Activated B cell treated with CpG ODN at 0.5 μM for 24 hours (primary cell): Measurements from ENCODE around the gene GLRX5. TPM values are rescaled to one million over a fixed set of nuclear protein-coding genes. Genes with fewer than 3 reads are reported as not detected.

Source experiments
- ATAC-seq: fragments of 200-7000 bp; cut with Tn5 transposase; one replicate; pipeline ENCODE4 v1.10.0; 2021; ENCODE audit warnings: low read depth, mild to moderate bottlenecking, moderate library complexity
- CTCF ChIA-PET: fragments of 350-600 bp; sonication (Branson Sonifier 250); formaldehyde crosslinking; loops from one replicate; lab custom pipeline; 2021; ENCODE audit warnings: antibody characterized with exemption; lab: Charles Lee
- POLR2A ChIA-PET: fragments of 350-600 bp; sonication (Branson Sonifier 250); formaldehyde crosslinking; loops from one replicate; lab custom pipeline; 2021; ENCODE audit warnings: antibody characterized with exemption; lab: Charles Lee
- DNase-seq: peaks from one replicate; pipeline ENCODE4 v3.0.0; 2022
- H3K27ac Mint-ChIP-seq: one replicate; pipeline ENCODE4 v1.8.0; 2020; ENCODE audit warnings: mixed read lengths
- H3K27me3 Mint-ChIP-seq: one replicate; pipeline ENCODE4 v1.8.0; 2021; ENCODE audit warnings: mixed read lengths
- H3K36me3 Mint-ChIP-seq: one replicate; pipeline ENCODE4 v1.8.0; 2021; ENCODE audit warnings: low read depth, mixed read lengths
- H3K4me1 Mint-ChIP-seq: one replicate; pipeline ENCODE4 v1.8.0; 2021; ENCODE audit warnings: mixed read lengths
- H3K4me3 Mint-ChIP-seq: one replicate; pipeline ENCODE4 v1.8.0; 2020; ENCODE audit warnings: mild to moderate bottlenecking, mixed read lengths
- H3K9me3 Mint-ChIP-seq: one replicate; pipeline ENCODE4 v1.8.0; 2020; ENCODE audit warnings: mixed read lengths
- intact Hi-C: fragments of 100-400 bp; cut with micrococcal nuclease; formaldehyde crosslinking; loops from one replicate; pipeline ENCODE4 v1.15.1; 2024
- total RNA-seq: library from RNA; stranded (reverse); gene quantifications from 2 replicates; pipeline ENCODE4 v1.2.3, GENCODE V29; 2022
- TF ChIP-seq, protein P1 (sequence below): fragments of 200-600 bp; IDR thresholded peaks from one replicate; pipeline ENCODE4 v1.8.0; 2022; ENCODE audit warnings: antibody characterized with exemption, mild to moderate bottlenecking

GLRX5 gene
- total RNA-seq, 1 donor from 2014 or later = 20.5 TPM

DNA sequence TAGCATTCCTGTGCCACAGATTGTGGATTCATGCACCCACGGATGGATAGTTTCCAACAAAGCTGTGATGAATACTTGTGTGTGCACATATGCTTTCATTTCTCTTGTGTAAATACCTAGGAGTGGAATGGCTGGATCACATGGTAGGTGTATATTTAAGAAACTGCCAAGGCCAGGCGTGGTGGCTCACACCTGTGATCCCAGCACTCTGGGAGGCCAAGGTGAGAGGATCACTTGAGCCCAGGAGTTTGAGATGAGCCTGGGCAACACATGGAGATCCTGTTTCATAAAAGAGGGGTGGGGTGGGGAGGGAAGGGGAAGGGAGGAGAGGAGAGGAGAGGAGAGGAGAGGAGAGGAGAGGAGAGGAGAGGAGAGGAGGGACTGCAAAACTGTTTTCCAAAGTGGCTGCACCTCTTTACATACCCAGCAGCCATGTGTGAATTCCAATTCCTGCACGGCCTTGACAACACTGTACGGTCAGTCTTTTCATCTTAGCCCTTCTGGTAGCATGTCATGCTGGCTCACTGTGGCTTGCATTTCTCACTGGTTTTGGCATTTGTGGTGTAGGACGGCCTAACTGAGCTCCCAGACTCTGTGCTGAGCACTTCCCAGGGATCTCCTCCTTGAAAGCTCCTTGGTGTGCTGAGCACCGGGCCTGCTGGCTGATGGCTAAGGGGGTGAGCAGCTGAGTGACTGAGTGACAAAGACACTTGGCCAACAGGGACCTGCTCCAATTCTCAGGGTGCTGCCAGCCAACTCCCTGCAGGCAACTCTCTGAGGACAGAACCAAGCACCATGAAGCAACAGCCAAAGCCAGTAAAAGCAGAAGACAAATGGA, 46.3 kb upstream of the GLRX5 start:
- ChIA-PET CTCF (interaction anchor here (1.1 kb wide), 1 partner anchor 39 kb away, joined by 4 read pairs; no protein-coding TSS in a partner anchor), POLR2A (interaction anchor here (0.5 to 2.0 kb wide), 4 partner anchors 27 to 1958 kb away, joined by 3 to 8 read pairs (median 4); partner anchors contain the start of gene SYNE3)
- no peak for DNase-seq
- Mint-ChIP-seq H3K4me1 (peaks cover 88% of the 10 kb centered on the region), H3K27me3 (no peaks in the 10 kb centered on the region), H3K9me3 (no peaks in the 10 kb centered on the region), H3K36me3 (peaks cover 30% of the 10 kb centered on the region), H3K27ac (peak overlapping the region; percentile 71), H3K4me3 (no peak overlapping the region)
- TF ChIP-seq, protein P1, sequence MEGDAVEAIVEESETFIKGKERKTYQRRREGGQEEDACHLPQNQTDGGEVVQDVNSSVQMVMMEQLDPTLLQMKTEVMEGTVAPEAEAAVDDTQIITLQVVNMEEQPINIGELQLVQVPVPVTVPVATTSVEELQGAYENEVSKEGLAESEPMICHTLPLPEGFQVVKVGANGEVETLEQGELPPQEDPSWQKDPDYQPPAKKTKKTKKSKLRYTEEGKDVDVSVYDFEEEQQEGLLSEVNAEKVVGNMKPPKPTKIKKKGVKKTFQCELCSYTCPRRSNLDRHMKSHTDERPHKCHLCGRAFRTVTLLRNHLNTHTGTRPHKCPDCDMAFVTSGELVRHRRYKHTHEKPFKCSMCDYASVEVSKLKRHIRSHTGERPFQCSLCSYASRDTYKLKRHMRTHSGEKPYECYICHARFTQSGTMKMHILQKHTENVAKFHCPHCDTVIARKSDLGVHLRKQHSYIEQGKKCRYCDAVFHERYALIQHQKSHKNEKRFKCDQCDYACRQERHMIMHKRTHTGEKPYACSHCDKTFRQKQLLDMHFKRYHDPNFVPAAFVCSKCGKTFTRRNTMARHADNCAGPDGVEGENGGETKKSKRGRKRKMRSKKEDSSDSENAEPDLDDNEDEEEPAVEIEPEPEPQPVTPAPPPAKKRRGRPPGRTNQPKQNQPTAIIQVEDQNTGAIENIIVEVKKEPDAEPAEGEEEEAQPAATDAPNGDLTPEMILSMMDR = no peak
- intact Hi-C loops = no loop called here
- no peak for ATAC-seq

DNA sequence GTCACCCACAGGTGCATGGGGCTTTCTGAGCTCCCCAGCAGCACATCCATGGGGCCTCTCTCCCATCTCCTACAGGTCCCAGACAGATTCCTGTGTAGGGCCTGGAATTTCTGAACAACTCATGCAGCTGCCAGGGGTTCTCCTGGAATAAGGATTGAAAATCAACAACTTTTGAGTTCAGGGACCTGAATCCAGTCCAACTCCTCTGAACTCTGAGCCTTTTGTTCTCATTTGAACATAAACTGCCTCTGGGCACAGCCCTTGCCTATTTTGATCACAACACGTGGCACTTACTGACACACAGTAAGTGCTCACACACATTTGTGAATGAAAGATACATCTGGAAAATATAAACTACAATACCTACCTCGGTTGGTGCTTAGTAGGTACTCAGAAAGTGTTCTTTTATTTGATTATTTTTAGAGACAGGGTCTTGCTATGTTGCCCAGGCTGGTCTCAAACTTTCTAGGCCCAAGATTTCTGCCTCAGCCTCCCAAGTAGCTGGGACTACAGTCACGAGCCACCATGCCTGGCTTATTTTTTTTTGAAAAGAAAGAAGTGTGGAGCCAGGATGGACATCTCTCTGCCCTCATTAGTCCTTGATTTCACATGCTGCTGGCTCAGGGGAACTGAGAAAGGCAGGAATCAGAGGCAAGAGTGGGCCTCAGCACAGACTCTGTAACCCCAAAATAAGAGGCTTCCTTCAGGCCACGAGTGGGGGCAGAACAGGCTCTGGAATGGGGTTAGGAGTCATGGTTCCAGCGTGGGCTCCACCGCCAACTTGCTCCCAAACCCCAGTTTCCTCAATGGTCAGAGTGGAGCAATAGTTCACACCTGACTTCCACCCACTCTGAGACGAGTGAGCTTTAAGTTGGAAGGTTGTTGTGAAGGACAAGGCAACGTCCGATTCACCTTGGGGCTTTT, 45.4 kb upstream of the GLRX5 start:
- Mint-ChIP-seq H3K4me1 (peaks cover 86% of the 10 kb centered on the region), H3K36me3 (peaks cover 30% of the 10 kb centered on the region), H3K4me3 (no peak overlapping the region), H3K9me3 (no peaks in the 10 kb centered on the region), H3K27me3 (no peaks in the 10 kb centered on the region), H3K27ac (peak overlapping the region; percentile 69)
- DNase-seq = no peak
- ATAC-seq = no peak
- intact Hi-C loops = no loop called here
- ChIA-PET CTCF (interaction anchor here (1.0 kb wide), 1 partner anchor 38 kb away, joined by 4 read pairs; no protein-coding TSS in a partner anchor), POLR2A (interaction anchor here (0.6 to 1.8 kb wide), 3 partner anchors 9 to 33 kb away, joined by 3 to 6 read pairs (median 4); partner anchors contain the start of gene SYNE3)
- TF ChIP-seq, protein P1 = no peak

DNA sequence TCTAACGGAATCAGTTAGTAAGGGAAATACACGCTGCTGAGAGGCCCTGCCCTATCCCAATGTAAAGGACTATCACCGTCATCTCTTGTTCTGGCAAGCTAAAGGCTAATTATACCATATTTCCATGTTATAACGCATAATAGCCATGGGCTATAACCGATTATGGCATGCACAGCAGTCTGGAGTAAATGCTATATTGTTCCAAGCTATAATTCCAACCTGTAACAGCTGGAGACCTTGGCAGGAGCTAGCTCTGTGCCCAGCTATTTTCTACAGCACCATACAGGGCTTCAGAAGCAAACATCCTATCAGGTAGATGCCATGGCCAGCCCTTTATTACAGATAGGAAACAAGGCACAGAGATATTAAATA, 44.7 kb upstream of the GLRX5 start:
- DNase-seq (no peak), ATAC-seq (no peak)
- Mint-ChIP-seq H3K36me3 (peaks cover 28% of the 10 kb centered on the region), H3K4me1 (peaks cover 86% of the 10 kb centered on the region), H3K9me3 (no peaks in the 10 kb centered on the region), H3K27me3 (no peaks in the 10 kb centered on the region), H3K27ac (no peak overlapping the region), H3K4me3 (no peak overlapping the region)
- TF ChIP-seq, protein P1 = no peak
- ChIA-PET POLR2A (interaction anchor here (0.6 to 1.8 kb wide), 3 partner anchors 10 to 33 kb away, joined by 3 to 6 read pairs (median 4); partner anchors contain the start of gene SYNE3), CTCF (interaction anchor here (1.0 kb wide), 1 partner anchor 37 kb away, joined by 4 read pairs; no protein-coding TSS in a partner anchor)
- intact Hi-C loops = no loop called here

DNA sequence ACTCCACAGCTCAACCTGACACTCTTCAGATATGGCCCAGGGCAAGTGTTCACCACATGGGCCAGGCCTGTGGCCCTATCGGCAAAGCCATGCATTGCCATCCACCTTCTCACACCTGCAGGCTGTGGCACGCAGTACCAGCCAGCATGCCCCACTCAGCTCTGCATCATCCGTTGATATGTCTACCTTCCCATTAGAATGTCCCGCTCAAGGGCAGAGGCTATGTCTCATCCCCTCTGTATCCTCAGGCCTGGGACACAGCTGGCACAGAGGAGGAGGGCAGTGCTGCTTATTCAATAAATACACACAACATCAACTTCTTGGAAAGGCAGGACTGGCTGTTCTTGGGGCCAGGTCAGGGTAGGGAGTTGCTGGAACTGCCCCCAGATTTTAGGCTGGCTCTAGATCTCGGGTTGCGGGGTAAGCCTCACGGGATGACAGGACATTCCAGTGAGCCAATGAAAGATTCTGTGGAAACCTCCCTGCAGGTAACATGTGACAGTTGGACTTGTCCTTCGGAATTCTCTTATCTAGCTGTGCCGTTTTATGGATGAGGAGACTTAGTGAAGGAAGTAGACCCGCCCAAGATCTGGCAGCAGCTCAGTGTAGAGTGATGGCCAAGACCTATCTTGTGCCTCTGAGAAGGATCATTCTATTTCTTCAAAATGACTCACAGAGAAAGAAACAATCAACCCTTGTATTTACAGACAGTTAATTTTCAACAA, 44.0 kb upstream of the GLRX5 start:
- CTCF ChIA-PET = interaction anchor here (0.6 to 1.0 kb wide), 2 partner anchors 29 to 36 kb away, joined by 3 to 4 read pairs; no protein-coding TSS in a partner anchor

More for the DNA sequence above, 44.0 kb upstream of the GLRX5 start:
- ATAC-seq (no peak), DNase-seq (no peak)
- no peak overlapping the region for H3K27ac Mint-ChIP-seq
- peaks cover 28% of the 10 kb centered on the region for H3K36me3 Mint-ChIP-seq
- H3K27me3 Mint-ChIP-seq = no peaks in the 10 kb centered on the region
- TF ChIP-seq, protein P1 = no peak
- no peaks in the 10 kb centered on the region for H3K9me3 Mint-ChIP-seq
- POLR2A ChIA-PET = interaction anchor here (1.0 to 1.8 kb wide), 2 partner anchors 10 to 25 kb away, joined by 3 to 6 read pairs; partner anchors contain the start of gene SYNE3
- H3K4me1 Mint-ChIP-seq = peaks cover 86% of the 10 kb centered on the region
- H3K4me3 Mint-ChIP-seq = no peak overlapping the region
- intact Hi-C loops = no loop called here
